Neuronal stem cell (in vitro differentiated cells): Measurements from ENCODE around the gene FYN.

Experiments used
- DNase-seq: peaks from one replicate; pipeline ENCODE4 v3.0.0-alpha.2; 2013; ENCODE audit warnings: low spot score
- H2AFZ ChIP-seq: one replicate; pipeline ENCODE4 v1.6.1; 2013; ENCODE audit warnings: mild to moderate bottlenecking, low read length, inconsistent platforms
- H2AK5ac ChIP-seq: 2 replicates; pipeline ENCODE4 v1.6.1; 2013; ENCODE audit warnings: low read depth, mild to moderate bottlenecking, inconsistent platforms, low read length, moderate library complexity, mixed read lengths
- H2BK120ac ChIP-seq: 2 replicates; pipeline ENCODE4 v1.6.1; 2013; ENCODE audit warnings: low read depth, mild to moderate bottlenecking, inconsistent platforms, low read length, moderate library complexity, mixed read lengths
- H2BK12ac ChIP-seq: one replicate; pipeline ENCODE4 v1.6.1; 2013; ENCODE audit warnings: low read length, inconsistent platforms
- H2BK15ac ChIP-seq: 2 replicates; pipeline ENCODE4 v1.6.1; 2013; ENCODE audit warnings: mild to moderate bottlenecking, low read length, inconsistent platforms, mixed read lengths
- H2BK5ac ChIP-seq: one replicate; pipeline ENCODE4 v1.6.1; 2013; ENCODE audit warnings: inconsistent platforms, mild to moderate bottlenecking, low read length, moderate library complexity
- H3K14ac ChIP-seq: one replicate; pipeline ENCODE4 v1.6.1; 2013; ENCODE audit warnings: low read length, inconsistent platforms
- H3K18ac ChIP-seq: 2 replicates; pipeline ENCODE4 v1.6.1; 2013; ENCODE audit warnings: low read length, inconsistent platforms
- H3K23ac ChIP-seq: 2 replicates; pipeline ENCODE4 v1.6.1; 2013; ENCODE audit warnings: low read depth, mild to moderate bottlenecking, mixed read lengths, low read length, inconsistent platforms; ENCODE audit not compliant: poor library complexity
- H3K27ac ChIP-seq: replicated peaks from 3 replicates; pipeline ENCODE4 v1.5.1; 2013; ENCODE audit warnings: low read length, inconsistent platforms
- H3K27me3 ChIP-seq, 3 experiments: 2 replicates each; pipeline ENCODE4 v1.6.1; 2013; ENCODE audit warnings: low read length in 3 of 3, mild to moderate bottlenecking in 2 of 3, inconsistent platforms in 1 of 3, low read depth in 1 of 3, mixed read lengths in 1 of 3, moderate library complexity in 1 of 3; ENCODE audit not compliant: control insufficient read depth in 3 of 3, insufficient read depth in 3 of 3
- H3K36me3 ChIP-seq, 2 donors: replicated peaks in 1 of 2; 2 replicates each; pipeline ENCODE4 v1.6.1; 2013; ENCODE audit warnings: low read length in 2 of 2; ENCODE audit not compliant: control insufficient read depth in 2 of 2, insufficient read depth in 2 of 2
- H3K4ac ChIP-seq: 2 replicates; pipeline ENCODE4 v1.6.1; 2013; ENCODE audit warnings: inconsistent platforms, mild to moderate bottlenecking, low read length, moderate library complexity
- H3K4me1 ChIP-seq, 2 donors: 1 replicate in 1 of 2; 2 replicates in 1 of 2; pipeline ENCODE4 v1.6.1; 2013; ENCODE audit warnings: low read length in 2 of 2, low read depth in 1 of 2; ENCODE audit not compliant: control insufficient read depth in 2 of 2, insufficient read depth in 1 of 2
- H3K4me2 ChIP-seq: one replicate; pipeline ENCODE4 v1.6.1; 2013; ENCODE audit warnings: mild to moderate bottlenecking, low read length, inconsistent platforms; ENCODE audit not compliant: insufficient read depth, poor library complexity, severe bottlenecking
- H3K4me3 ChIP-seq, 2 donors: 2 replicates each; pipeline ENCODE4 v1.5.1; 2013; ENCODE audit warnings: low read length in 2 of 2, mild to moderate bottlenecking in 2 of 2, inconsistent platforms in 1 of 2, moderate library complexity in 1 of 2
- H3K79me1 ChIP-seq: one replicate; pipeline ENCODE4 v1.6.1; 2013; ENCODE audit warnings: low read depth, mild to moderate bottlenecking, inconsistent platforms, low read length, moderate library complexity
- H3K9ac ChIP-seq: one replicate; pipeline ENCODE4 v1.6.1; 2013; ENCODE audit warnings: mild to moderate bottlenecking, low read depth, low read length, inconsistent platforms; ENCODE audit not compliant: poor library complexity
- H3K9me3 ChIP-seq, 2 donors: replicated peaks in 1 of 2; 2 replicates each; pipeline versions ENCODE3 to v1.6.1; 2013; ENCODE audit warnings: low read length in 2 of 2, mild to moderate bottlenecking in 2 of 2, inconsistent platforms in 1 of 2, low read depth in 1 of 2, mixed read lengths in 1 of 2, moderate library complexity in 1 of 2; ENCODE audit not compliant: control insufficient read depth in 2 of 2, insufficient read depth in 1 of 2
- H4K8ac ChIP-seq: one replicate; pipeline ENCODE4 v1.6.1; 2013; ENCODE audit warnings: low read depth, mild to moderate bottlenecking, inconsistent platforms, low read length, moderate library complexity
- H4K91ac ChIP-seq: one replicate; pipeline ENCODE4 v1.6.1; 2013; ENCODE audit warnings: low read length, low read depth, mild to moderate bottlenecking, inconsistent platforms; ENCODE audit not compliant: poor library complexity
- WGBS, 2 donors: extraction: QIAGEN DNeasy Blood & Tissue Kit; methylation state at CpG; one replicate each; pipeline ENCODE4 v1.1.7; 2013; ENCODE audit warnings: missing lambda C conversion rate in 2 of 2, mixed read lengths in 1 of 2; ENCODE audit not compliant: insufficient read length in 2 of 2, insufficient replicate concordance in 1 of 2; ENCODE audit errors: extremely low coverage in 2 of 2; 5-methylcytosine and 5-hydroxymethylcytosine counted together

The FYN gene

GRCh38 chr6:111768431-111768770 is 104.9 kb downstream of the FYN start:
- H2BK120ac ChIP-seq, result no peak overlapping the region
- no peak for DNase-seq
- no CpG with 5 or more reads among the region's 2 CpGs for WGBS, 2 donors

GRCh38 chr6:111767752-111768430 is 105.4 kb downstream of the FYN start:
- Histone ChIP-seq H3K18ac (no peak overlapping the region), H4K8ac (no peak overlapping the region), H2AFZ (no peak overlapping the region), H3K4me1 (peaks cover 0 to 23% of the 10 kb centered on the region in 2 donors), H3K36me3 (peaks cover 0 to 93% of the 10 kb centered on the region in 2 donors), H3K9me3 (peaks cover 0 to 33% of the 10 kb centered on the region in 2 donors), H2BK5ac (no peak overlapping the region), H3K9ac (no peak overlapping the region), H2BK120ac (no peak overlapping the region), H3K14ac (no peak overlapping the region), H4K91ac (no peak overlapping the region), H2BK12ac (no peak overlapping the region), H3K23ac (no peak overlapping the region), H3K27me3 (no peaks in the 10 kb centered on the region), H2AK5ac (no peak overlapping the region), H3K27ac (no peak overlapping the region), H2BK15ac (no peak overlapping the region), H3K4me2 (no peak overlapping the region), H3K4ac (no peak overlapping the region), H3K79me1 (no peaks in the 10 kb centered on the region), H3K4me3 (no peak overlapping the region)
- no peak for DNase-seq
- WGBS, 2 donors, result no CpG with 5 or more reads among the region's 5 CpGs

More at GRCh38 chr6:111768431-111768770, 104.9 kb downstream of the FYN start:
- H3K18ac ChIP-seq, result no peak overlapping the region
- H2BK15ac ChIP-seq, result no peak overlapping the region
- no peak overlapping the region for H2BK5ac ChIP-seq
- H3K23ac ChIP-seq, result no peak overlapping the region
- peaks cover 0 to 32% of the 10 kb centered on the region in 2 donors for H3K9me3 ChIP-seq
- H3K4me3 ChIP-seq, result no peak overlapping the region
- no peak overlapping the region for H4K8ac ChIP-seq
- no peak overlapping the region for H2AFZ ChIP-seq
- H3K79me1 ChIP-seq, result no peaks in the 10 kb centered on the region
- no peak overlapping the region for H2AK5ac ChIP-seq
- peaks cover 0 to 88% of the 10 kb centered on the region in 2 donors for H3K36me3 ChIP-seq
- H3K27ac ChIP-seq, result no peak overlapping the region
- H3K14ac ChIP-seq, result no peak overlapping the region
- H3K4me2 ChIP-seq, result no peak overlapping the region
- no peak overlapping the region for H3K4ac ChIP-seq
- H3K9ac ChIP-seq, result no peak overlapping the region
- H3K27me3 ChIP-seq, result no peaks in the 10 kb centered on the region
- H2BK12ac ChIP-seq, result no peak overlapping the region
- no peak overlapping the region for H4K91ac ChIP-seq
- peaks cover 0 to 23% of the 10 kb centered on the region in 2 donors for H3K4me1 ChIP-seq

- Histone ChIP-seq H2BK120ac (no peak overlapping the region), H3K14ac (no peak overlapping the region), H3K18ac (no peak overlapping the region), H3K27me3 (no peaks in the 10 kb centered on the region), H2BK12ac (no peak overlapping the region), H3K4me3 (no peak overlapping the region), H4K91ac (no peak overlapping the region), H3K4me1 (peaks cover 0 to 21% of the 10 kb centered on the region in 2 donors), H2AFZ (no peak overlapping the region), H2BK5ac (no peak overlapping the region), H3K9me3 (peaks cover 0 to 33% of the 10 kb centered on the region in 2 donors), H3K4ac (no peak overlapping the region), H3K27ac (no peak overlapping the region), H3K23ac (no peak overlapping the region), H2BK15ac (no peak overlapping the region), H3K4me2 (no peak overlapping the region), H4K8ac (no peak overlapping the region), H3K36me3 (peaks cover 0 to 94% of the 10 kb centered on the region in 2 donors), H2AK5ac (no peak overlapping the region), H3K9ac (no peak overlapping the region), H3K79me1 (no peaks in the 10 kb centered on the region)
- DNase-seq, result no peak
- no CpG with 5 or more reads among the region's 5 CpGs for WGBS, 2 donors
These were observed 106.9 kb downstream of the FYN start for GRCh38 chr6:111766201-111766857.

GRCh38 chr6:111765763-111766162 is 107.5 kb downstream of the FYN start:
- Histone ChIP-seq H4K91ac (no peak overlapping the region), H3K79me1 (no peaks in the 10 kb centered on the region), H3K27me3 (no peaks in the 10 kb centered on the region), H3K14ac (no peak overlapping the region), H4K8ac (no peak overlapping the region), H3K9me3 (peaks cover 0 to 31% of the 10 kb centered on the region in 2 donors), H3K36me3 (peaks cover 2 to 94% of the 10 kb centered on the region in 2 donors), H2AFZ (no peak overlapping the region), H3K27ac (no peak overlapping the region), H3K18ac (no peak overlapping the region), H3K4me2 (no peak overlapping the region), H3K9ac (no peak overlapping the region), H3K4me1 (peaks cover under 1 to 23% of the 10 kb centered on the region in 2 donors), H3K23ac (no peak overlapping the region), H2AK5ac (no peak overlapping the region), H2BK120ac (no peak overlapping the region), H3K4ac (no peak overlapping the region), H2BK15ac (no peak overlapping the region), H2BK5ac (no peak overlapping the region), H2BK12ac (no peak overlapping the region), H3K4me3 (no peak overlapping the region)
- no CpG with 5 or more reads among the region's 1 CpG for WGBS, 2 donors
- no peak for DNase-seq
